Endothelial cell of hepatic sinusoid (primary cell): ENCODE results near the gene FGD3.

Experiments
- in situ Hi-C: cut with HindIII; loops from 2 replicates; pipeline ENCODE4 v1.10.0; 2017; ENCODE audit warnings: low sequenced_read_pairs

Gene FGD3

DNA sequence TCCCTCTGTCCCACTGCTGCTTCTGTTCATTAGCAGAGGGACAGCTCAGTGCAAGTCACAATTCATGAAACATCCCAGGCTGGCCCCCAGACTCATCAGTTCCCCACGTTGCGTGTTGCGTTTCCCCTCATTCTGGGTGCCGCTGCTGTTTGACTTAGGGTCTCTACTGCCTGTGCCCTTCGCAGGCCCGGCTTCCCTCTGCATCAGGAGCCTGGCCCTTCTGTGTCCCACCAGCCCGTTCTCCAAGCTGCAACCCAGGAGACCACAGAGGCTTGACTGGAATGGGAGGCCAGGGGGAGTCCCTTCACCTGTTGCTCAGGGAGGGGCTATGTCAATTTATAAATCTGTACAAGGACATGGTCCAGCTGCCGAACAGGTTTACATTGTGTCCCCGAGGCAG lies 57.2 kb downstream of the FGD3 start:
- in situ Hi-C loops = no loop called here

DNA sequence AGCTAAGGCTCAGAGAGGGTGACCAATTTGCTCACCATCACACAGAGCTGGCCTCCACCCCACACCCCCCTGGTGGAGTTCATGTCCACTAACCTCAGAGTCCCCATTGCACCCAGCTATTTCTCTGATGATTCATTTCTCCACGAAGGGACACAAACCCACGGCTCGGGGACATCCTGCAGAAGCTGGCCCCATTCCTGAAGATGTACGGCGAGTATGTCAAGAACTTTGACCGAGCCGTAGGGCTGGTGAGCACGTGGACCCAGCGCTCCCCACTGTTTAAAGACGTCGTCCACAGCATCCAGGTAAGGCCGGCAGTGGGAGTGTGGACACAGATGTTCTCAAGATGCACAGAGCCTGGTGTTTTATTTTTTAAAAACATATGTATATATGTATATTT lies 58.6 kb downstream of the FGD3 start:
- in situ Hi-C loops = no loop called here

DNA sequence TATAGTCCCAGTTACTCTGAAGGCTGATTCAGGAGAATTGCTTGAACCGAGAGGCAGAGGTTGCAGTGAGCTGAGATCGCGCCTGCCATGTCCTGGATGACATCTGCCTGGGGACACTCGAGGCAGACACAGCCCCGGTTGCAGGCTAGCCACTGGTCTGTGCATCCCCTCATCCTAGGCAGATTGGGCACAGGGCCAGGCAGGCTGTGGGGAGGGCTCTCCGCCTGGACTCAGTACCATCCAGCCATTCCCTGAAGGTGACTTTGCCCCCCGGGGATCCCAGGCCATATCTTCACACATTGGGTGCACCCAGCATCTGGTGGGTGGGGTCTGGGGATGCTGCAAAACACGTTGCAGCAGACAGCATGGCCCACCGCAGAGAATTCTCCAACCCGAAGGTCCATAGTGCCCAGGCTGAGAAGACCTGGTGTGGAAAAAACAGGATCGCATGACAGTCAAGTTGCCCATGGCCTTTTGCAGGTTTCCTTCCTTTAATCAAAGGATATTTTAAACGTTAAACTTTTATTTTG lies 60.3 kb downstream of the FGD3 start:
- in situ Hi-C loops = no loop called here

DNA sequence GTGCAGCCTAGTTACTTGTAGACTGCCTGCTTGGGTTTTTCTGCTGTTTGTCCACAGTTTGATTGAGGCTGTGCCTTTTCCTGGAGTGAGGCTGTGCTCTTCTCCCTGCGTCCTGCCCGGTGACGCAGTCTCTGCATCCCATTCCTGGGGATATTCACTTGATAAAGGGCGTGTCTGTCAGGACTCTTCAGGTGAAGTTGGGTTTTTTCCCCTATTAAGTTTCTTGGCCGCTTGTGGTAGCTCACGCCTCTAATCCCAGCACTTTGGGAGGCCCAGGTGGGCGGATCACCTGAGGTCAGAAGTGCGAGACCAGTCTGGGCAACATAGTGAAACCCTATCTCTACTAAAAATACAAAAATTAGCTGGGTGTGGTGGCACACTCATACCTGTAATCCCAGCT lies 61.1 kb downstream of the FGD3 start:
- in situ Hi-C loops = no loop called here

DNA sequence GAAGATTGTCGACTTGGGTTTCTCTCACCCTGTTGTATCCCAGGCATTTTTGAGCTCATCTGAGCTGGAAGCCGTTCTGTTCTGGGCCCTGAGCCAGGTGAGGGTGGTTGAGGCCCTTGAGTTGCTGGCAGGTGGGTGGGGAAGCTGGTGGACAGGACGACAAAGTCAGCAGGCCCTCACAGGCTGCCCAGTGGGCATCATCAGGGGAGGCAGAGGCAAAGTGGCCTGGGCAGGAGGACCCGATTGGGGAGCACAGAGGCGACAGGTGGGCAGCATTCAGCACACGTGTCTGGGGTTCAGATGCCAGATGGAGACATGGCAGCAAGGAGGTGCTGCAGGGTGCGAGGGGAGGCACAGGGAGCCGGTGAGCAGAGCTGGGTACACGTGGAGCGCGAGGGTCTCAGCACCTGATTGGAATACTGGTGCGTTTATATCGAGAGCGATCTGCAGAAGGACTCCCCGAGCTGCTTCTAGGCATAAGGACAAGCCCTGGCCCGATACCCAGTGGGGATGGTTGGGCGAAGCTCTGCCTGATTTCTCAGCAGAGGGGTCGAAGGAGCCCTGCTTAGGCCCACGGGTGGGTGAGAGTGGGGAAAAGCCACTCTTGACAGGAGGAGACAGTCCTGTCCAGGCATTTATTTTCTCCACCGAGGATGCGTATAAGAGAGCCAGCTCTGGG lies 62.2 kb downstream of the FGD3 start:
- in situ Hi-C loops = no loop called here

DNA sequence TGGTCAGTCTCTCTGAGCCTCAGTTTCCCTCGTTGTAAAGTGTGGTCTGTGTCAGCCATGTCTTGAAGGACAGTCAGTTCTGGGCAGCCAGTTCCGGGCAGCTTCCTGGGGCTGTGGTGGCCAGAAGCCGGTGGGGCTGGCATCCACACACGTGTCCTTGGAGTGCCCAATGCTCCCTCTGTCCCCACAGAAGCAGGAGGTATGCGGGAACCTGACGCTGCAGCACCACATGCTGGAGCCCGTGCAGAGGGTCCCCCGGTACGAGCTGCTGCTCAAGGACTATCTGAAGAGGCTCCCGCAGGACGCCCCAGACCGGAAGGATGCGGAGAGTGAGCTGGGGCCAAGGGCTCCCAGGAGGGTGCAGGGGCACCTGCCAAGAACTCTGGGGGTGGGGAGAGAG lies 62.7 kb downstream of the FGD3 start:
- in situ Hi-C loops = no loop called here

DNA sequence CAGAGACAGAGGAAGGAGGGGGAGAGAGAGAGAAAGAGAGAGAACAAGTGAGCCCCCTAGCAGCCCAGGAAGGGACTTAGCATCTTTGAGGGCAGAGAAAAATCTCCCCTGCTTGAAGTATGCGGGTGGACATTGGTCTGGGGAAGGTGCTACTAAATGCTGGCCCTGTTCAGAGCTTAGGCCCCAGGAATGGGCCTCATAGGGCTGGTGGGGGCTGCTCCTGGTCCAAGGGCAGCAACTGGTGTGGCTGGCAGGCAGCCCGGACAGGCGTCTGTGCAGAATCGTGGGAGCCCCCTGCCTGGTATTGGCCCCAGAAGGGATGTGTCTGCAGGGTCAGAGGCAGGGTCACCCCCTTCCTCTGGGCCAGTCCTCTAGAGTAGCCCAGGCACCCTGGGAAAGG lies 63.4 kb downstream of the FGD3 start:
- in situ Hi-C loops = no loop called here

DNA sequence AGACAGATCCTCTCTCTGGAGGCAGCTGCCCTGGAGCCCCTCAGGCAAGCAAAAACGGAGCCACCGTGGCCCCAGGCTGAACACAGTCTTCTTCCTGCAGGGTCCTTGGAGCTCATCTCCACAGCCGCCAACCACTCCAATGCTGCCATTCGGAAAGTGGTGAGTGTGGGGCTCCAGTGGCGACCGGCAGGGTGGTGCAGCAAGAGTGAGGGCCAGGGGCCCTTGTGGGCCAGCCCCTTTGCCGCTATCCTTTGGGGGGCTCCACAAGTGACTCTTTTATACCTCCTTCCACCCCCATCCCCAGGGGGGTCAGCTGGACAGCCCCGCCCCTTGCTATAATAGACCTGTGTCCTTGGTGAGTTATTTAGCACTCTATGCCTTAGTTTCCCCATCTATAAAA lies 63.8 kb downstream of the FGD3 start:
- in situ Hi-C loops = no loop called here

DNA sequence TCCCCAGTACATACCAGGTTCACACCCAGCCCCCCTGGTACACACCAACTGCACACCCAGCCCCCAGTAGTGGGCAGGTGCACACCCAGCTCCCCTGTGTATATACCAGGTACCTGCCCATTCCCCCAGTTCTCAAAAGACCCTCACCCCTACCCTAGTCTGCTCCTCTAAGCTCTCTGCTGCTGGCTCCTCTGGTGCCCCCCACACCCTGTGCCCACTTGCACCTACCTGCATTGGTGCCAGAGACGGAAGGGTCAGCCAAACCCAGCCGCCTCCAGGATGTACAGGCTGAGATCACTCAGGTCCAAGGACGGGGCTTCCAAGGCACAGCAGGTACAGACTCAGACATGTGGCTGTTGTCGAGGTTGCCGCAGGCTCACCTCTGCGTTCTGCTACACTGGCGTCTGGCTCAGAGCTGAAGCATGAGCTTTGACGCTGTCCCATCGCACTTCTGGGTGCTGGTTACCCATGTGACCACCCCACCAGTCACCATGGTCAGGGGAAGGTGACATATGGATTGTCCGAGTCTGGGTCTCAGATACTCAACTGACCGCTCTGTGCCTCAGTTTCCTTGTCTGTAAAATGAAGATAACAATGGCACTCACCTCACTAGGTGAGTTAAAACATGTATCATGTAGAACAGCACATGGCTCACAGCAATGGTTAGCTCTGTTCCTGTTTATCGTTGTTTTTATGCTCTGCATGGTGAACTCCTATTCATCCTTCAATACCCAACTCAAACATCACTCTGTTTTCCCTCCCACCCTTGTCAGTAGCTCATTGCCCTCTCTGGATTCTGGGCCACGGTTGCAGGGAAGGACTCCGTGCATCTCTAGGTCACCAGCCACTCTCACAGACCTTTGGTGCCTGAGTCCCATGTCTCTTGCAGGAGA lies 65.9 kb downstream of the FGD3 start:
- in situ Hi-C loops = no loop called here

DNA sequence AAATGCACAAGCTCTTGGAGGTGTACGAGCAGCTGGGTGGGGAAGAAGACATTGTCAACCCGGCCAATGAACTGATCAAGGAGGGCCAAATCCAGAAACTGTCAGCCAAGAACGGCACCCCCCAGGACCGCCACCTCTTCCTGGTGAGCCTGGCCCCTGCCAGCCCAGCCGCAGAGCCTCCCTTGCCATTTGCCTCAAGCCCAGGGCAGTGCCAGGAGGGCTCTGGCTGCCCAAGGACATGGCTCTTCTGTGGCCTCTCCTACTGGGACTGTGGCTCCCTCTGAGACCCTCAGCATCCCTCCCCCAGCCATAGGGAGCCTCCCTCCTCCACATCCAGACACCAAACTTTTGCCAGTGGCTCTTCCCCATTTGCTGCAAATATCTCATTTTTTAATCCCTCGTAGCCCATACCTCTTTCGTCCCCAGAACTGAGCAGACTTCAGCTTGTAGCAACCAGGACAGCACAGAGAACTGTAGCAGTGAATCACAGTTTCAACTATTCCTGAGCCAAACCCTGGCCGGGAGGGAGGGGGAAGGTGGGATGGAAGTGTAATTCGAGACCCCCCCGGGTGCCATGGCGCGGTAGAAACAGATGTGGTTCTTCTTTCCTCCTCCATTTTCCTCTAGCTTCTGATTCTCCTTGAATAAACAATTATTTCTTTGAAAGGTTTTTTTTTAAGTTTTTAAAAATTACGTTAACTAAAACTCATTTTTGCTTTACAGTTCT lies 66.7 kb downstream of the FGD3 start:
- in situ Hi-C loops = no loop called here

DNA sequence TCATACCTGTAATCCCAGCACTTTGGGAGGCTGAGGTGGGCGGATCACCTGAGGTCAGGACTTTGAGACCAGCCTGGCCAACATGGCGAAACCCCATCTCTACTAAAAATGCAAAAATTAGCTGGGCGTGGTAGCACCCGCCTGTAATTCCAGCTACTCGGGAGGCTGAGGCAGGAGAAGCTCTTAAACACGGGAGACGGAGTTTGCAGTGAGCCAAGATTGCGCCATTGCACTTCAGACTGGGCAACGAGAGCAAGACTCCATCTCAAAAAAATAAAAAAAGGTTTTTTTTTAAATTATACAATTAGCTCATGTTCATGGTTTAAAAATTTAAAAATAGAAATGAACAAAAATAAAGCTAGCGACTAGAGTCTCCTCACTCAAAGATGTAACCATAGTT lies 67.9 kb downstream of the FGD3 start:
- in situ Hi-C loops = loop anchor here (5.0 kb wide), 1 partner anchor 92 kb away; no protein-coding TSS in a partner anchor

DNA sequence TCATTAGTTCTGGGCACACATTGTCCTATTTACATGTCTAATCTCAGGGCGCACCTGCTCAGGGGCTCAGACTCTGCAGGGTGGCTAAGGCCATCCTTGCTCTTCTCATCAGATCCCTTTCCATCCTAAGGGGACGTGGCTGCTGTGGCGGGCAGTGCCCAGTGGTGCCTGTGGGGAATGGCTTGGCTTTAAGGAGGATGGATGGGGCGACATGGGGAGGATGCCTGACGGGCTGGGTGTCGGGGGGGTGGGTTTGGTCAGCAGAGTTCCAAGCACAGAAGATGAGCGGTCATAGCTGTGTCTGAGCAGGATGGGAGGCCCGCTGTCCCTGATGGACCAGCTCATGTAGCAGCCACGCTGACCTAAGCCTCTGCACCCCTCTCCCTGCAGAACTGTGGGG lies 70.3 kb downstream of the FGD3 start:
- in situ Hi-C loops = loop anchor here (5.0 kb wide), 1 partner anchor 90 kb away; no protein-coding TSS in a partner anchor

DNA sequence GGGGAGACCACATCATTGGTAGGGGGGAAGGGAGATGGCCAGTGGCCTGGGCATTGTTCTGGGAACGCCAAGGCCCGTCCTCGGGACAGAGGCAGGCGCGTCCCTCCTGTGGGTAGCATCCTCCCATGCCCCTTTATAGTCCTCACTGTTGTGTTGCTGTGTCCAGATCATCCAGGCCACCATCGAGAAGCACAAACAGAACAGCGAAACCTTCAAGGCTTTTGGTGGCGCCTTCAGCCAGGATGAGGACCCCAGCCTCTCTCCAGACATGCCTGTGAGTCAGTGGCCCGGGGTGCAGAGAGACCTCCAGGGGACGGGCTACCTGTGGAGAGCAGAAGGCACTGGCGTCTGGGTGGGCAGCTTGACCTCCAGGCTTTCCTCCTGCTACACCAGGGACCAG lies 72.8 kb downstream of the FGD3 start:
- in situ Hi-C loops = no loop called here

DNA sequence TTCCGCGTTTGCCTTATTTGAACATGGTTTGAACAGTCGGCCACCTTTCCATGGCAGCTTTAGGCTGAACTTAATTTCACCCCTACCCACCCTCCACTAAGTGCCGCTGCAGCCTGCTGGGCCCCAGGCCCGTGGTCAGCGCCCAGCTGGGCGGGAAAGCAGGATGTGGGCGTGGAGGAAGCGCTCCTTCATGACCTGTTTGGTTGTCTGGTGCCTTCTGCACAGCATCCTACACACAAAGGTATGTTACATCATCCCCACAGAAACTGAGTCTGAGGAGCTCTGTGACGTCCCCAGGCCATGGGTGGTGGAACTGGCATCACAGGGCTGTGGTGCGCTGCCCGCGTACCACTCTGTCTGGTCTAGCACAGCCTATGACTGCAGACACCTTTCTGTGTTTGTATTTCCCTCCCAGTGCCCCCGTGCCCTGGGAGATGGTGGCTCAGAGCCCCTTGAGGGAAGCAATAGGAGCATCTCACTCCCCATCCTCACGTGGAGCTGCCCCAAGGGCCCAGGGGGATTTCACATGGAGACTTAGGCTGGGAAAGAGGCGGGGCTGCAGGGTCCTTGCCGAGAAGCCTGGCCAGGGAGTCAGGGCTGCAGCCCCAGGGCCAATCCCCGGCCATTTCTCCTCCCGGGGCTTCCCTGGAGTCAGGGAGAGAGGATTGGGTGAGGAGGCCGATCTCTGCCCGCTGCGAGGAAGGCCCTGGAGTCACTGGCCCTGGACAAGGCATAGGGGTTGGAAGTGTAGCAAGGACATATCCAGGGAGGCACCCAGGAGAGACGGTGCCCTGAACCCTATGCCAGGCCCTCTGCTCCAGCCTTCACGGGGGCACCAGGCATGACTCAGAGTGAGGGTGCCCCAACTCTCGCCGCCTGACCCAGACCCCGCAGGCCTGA lies 73.7 kb downstream of the FGD3 start:
- in situ Hi-C loops = no loop called here

DNA sequence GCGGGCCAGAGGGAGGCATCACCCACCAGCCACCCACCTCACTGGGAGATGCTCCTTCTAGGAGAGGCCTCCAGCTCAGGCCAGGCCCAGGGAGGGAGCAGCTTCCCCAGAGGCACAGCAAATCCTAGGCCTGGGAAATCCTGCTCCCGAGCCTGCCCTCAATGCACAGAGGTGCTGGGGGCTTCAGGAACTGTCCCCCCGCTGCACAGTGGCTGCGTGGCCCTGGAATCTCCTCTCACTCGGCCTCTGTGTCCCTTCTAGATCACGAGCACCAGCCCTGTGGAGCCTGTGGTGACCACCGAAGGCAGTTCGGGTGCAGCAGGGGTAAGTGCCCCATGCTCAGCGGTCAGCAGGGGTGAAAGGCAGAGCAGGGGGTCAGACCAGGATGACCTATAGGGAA lies 74.7 kb downstream of the FGD3 start:
- in situ Hi-C loops = no loop called here

DNA sequence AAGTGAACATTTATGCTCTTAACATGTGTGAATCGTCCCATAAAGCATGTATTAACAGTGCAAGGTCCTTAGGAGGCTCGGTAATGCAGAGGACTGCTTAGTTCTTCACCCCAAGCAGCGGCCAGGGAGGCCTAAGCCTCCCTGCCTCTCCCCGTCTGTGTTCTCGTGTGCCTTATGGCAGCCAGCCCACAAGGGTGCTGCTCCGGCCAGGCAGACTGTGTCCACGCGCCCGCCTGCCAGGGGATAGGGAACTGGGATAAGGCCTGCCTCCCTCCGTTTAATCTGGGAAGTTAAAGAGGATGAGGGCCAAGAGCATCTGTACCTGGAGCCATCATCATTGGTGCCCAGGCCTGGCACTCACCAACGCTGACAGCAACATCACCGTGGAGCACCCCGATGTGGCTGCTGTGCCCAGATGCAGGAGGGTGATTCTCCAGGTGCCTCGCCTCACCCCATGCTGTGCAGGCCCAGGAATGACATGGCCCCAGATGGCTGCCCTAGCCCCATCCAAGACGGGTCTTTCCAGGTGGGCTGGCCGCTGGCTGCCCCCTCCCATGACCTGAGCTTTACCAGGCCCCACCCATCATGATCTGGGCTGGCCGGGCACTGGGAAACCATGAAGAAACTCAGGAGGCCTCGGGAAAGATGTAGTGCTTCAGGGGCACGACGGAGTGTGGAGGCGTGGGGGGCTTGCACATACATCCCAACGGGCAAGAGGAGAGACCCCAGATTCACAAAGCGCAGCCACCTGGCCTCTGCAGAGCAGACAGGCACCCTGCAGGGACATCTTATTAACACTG lies 75.6 kb downstream of the FGD3 start:
- in situ Hi-C loops = no loop called here

DNA sequence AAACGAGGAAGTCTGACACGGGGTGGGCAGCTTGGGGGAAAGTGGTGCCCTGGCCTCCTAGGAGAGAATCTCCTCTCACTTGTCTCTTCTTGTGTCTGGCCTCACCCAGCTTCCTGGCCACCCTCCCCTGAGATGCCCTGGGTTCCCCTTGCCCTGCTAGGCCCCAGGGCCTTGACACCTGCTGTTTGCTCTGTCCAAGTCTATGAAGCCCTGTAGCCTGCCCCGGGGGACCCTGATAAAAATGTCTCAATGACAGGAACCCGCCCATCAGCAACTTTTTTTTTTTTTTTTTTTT lies 76.1 kb downstream of the FGD3 start:
- in situ Hi-C loops = no loop called here

DNA sequence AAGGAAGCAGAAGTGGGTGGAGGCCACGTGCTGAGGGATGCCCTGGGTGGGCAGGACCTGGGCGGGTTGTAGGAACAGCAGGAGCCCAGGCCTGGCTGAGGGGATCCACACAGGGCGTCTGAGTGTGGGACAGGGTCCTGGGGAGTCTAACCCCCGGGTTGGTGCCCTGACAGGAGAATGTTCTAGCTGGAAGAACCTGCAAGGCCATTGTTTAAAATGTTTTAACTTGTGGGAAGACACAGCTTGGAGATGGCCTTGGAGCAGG lies 77.3 kb downstream of the FGD3 start:
- in situ Hi-C loops = no loop called here

DNA sequence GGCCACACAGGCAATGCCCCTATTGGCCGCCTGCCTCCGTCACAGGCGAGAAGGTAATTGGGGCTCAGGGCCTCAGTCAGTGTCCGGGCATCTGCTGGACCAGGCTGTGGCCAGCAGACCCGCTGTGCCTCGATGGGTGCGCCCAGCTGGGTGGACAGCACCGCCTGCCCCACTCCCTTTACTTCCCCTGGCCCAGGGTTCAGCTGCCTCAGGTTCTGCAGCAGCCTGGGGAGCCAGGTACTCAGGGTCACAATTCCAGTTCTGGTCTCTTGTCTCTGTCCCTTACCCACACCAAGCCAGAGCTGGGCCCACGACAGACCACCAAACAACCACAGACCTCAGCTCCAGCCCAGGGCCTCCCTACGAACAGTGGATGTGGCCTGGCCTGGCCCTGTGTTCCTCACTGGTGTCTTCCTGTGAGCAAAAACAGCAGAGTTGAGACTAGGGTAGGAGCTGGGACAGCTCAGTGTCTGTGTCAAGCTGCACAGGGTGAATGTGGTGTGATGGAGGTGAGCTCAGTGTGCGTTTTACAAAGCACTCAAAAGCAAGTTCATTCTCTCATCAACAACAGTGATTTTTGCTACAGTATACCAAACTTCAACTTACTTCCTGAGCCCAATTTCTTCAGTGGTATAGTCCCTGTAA lies 77.8 kb downstream of the FGD3 start:
- in situ Hi-C loops = no loop called here

DNA sequence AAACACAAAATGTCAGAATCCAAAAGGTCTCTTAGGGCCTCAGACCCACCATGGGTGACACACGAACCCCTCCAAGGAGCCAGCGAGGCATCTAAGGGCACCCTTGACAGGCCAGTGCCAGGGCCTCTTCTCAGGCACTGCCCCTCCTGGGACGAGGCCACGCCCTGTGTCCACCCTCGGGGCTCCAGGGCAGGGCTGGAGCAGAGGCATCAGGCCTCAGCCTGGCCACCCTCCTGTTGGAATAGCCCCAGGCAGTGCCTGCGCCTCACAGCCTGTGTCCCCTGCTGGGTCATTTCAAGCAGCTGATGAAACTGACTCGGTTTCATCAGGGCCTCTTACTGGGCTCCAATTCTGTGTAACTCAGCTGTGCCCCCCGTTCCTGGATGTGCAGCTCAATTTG lies 78.4 kb downstream of the FGD3 start:
- in situ Hi-C loops = no loop called here
